NCI-H524 treated with DMSO at 0.1 percent for 48 hours (cell line): ENCODE results near the gene MUC6.

Source experiments
- DNase-seq: peaks from one replicate; lab custom pipeline; 2025; lab: John Stamatoyannopoulos, UW

MUC6 gene

GRCh38 chr11:965206-965775 is 71.2 kb downstream of the MUC6 start:
- DNase-seq, result no peak

GRCh38 chr11:963852-964251 is 72.7 kb downstream of the MUC6 start:
- no peak for DNase-seq
